Activated T-helper 1 cell treated with anti-CD3 and anti-CD28 coated beads, Interleukin-2, amount 50 U/mL, for 16 hours (primary cell): ENCODE results near the gene ACVR1.

Experiments used
- DNase-seq, 2 donors: peaks; one replicate each; pipeline ENCODE4 v3.0.0-alpha.2; 2020; ENCODE audit warnings: low read depth in 1 of 2, low spot score in 1 of 2

Gene ACVR1

DNA sequence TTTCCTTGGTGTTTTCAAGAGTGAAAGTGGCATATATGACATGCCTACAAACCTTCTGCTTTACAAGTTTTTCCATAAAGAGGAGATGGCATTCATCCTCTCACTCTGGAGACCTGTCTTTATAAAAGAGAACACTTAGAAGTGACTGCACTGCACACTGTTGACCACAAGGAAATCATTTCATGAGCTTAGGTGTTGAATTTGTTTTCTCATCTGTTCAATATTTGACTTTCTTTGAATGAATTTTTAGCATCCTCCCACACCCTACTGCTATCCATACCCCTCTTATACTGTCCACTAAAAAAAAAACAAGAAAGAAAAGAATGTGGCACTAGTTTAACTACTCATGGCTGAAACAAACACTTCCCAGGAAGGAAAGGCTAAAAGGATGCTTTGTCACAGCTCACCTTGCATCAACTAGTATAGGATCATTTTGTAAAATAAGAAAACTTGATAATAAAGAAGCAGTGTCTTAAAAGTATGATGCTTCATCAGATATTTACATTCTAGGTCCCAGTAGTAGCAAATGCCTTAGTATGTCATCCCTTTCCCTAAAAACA is 83.0 kb downstream of the ACVR1 start:
- DNase-seq: no peak

- no peak for DNase-seq
Observed at GRCh38 chr2:157792335-157793052, 83.6 kb downstream of the ACVR1 start.

- no peak for DNase-seq
Observed at GRCh38 chr2:157790780-157791179, 85.3 kb downstream of the ACVR1 start.

- DNase-seq: no peak
Observed at GRCh38 chr2:157789933-157790511, 86.1 kb downstream of the ACVR1 start.

GRCh38 chr2:157789256-157789655 is 86.9 kb downstream of the ACVR1 start:
- no peak for DNase-seq

DNA sequence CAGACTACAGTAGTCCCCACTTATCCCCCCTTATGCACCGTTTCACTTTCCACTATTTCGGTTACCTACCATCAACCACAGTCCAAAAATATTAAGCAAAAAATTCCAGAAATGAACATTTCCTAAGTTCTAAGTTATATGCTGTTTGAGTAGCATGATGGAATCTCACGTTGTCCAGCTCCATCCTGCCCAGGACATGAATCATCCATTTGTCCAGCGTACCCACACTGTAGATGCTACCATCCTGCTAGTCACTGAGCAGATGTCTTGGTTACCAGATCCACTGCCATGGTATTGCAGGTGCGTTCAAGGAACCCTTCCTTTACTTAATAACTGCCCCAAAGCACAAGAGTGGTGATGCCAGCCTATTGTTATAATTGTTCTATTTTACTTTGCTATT is 87.9 kb downstream of the ACVR1 start:
- no peak for DNase-seq

- no peak for DNase-seq
Observed at GRCh38 chr2:157787364-157787938, 88.7 kb downstream of the ACVR1 start.

- no peak for DNase-seq
Observed at GRCh38 chr2:157786663-157787363, 89.3 kb downstream of the ACVR1 start.

DNA sequence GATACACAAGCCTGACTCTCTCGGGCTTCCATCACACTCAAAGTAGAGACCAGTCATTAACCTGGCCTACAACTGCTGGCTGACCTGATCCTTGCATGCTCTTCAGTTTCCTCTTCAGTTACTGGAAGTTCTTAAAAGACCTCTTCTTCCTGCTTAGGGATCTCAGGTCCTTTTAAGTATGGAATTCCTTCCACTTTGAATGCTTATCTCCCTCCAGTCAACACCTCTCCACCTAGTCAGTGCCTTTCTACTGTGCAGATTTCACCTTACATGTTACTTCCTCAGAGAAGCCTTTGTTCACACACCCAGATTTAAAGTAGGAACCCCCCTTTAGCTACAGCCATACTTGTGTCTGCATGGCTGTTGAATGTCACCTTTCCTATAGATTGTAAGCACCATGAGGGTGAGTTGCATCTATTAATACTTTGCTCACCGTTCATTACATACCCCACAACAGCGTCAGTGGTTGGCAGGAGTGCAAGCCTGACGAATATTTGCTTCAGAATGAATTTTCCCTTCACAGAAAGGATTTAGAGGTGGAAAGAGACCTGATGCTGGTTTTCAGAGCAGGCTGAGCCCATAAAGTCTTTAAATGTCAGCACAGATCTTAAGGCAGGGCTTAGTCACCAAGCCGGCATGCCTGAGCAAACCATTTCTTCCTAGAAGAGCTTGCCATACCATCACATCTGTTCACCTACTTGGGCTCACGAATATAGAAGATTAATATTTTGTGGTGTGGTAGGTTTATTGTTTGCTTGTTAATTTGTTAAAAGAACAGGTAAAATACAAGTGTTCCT is 90.1 kb downstream of the ACVR1 start:
- no peak for DNase-seq

GRCh38 chr2:157785200-157785599 is 90.9 kb downstream of the ACVR1 start:
- DNase-seq: no peak

GRCh38 chr2:157784823-157785175 is 91.3 kb downstream of the ACVR1 start:
- no peak for DNase-seq

GRCh38 chr2:157784169-157784822 is 91.8 kb downstream of the ACVR1 start:
- DNase-seq: no peak

- no peak for DNase-seq
Observed at GRCh38 chr2:157783245-157783644, 92.9 kb downstream of the ACVR1 start.

- no peak for DNase-seq
Observed at GRCh38 chr2:157782057-157782845, 93.9 kb downstream of the ACVR1 start.

- no peak for DNase-seq
Observed at GRCh38 chr2:157780211-157780610, 95.9 kb downstream of the ACVR1 start.

DNA sequence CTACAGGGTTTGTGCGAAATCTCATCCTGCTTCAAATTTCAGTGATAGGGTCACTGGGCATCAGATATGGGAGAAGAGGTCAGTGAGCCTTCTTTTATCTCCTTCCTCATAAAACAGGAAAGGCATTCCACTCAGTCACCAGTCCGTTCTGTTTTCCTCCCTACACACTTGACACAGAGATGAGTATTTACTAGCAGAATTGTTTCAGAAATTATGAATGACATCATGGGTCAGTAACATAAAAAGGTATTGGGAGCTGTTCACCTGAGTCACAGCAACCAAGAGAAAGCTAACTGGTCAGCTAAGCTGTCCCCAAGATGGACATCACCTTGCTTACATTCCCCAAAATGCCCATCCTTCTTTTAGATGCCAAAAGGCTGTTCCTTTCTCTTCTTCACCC is 96.3 kb downstream of the ACVR1 start:
- no peak for DNase-seq

DNA sequence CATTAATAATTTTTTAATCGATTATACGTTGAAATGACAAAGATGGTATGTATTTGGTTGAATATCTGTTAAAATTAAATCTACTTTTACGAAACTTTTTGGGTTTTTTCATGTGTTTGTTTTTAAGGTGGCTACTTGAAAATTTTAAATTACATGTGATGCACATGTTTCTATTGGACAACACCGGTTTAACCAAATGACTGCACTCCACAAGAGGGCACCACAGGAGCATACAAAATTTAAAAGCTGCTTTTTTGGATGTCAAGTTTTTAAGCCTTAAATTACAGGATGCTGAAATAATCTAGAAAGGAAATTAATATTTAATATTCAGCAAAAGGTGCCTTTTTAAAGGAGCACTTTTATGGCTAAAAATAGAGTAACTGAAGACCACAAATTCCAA is 98.7 kb downstream of the ACVR1 start:
- DNase-seq: no peak

DNA sequence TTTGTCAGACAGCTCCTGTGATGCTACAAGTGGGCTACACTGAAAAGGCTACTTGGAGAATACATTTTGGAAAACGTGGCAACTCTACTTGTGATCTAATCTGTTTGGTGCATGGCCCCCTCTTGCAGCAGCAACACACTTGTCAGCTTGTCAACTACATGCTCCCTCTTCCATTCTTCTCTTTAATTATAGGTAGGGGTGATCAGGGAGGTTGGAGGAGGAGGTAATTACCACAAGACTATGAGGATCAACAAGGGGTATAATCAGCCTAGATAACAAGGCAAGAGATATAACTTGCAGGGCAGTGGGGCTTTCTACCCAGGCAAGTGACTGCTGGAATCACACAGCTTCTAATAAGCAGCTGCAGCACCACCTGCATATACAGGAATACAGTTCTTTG is 104.9 kb downstream of the ACVR1 start:
- no peak for DNase-seq

DNA sequence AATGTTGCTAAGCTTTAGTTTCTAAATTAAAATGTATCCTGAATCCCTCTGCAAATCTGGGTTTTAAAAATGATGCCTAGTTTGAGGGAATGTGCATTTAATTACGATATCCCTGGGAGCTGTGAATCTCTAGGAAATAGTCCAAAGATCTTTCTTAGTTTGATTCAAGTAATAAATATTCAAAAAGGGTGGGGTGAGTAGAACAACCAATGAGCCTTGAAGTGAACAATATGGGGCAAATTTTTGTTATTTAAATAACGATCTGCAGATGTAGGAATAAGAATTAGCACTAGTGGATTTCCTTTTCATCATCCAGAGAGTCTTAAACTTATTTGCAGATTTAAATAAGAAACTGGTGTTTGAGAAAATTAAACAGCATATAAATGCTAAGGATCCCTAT is 106.3 kb downstream of the ACVR1 start:
- no peak for DNase-seq

GRCh38 chr2:157764386-157764785 is 111.7 kb downstream of the ACVR1 start:
- no peak for DNase-seq
